Breast epithelium (tissue), 3 donors: ENCODE data around the gene PRDM16.

Experiments used
- CTCF ChIP-seq, 3 donors: fragments of 450-650 bp; IDR thresholded peaks; one replicate each; pipeline ENCODE4 v1.5.1; 2016 to 2017; ENCODE audit warnings: antibody characterized with exemption in 3 of 3, mild to moderate bottlenecking in 3 of 3, moderate library complexity in 3 of 3
- POLR2AphosphoS5 ChIP-seq, 3 donors: sonication (generic); formaldehyde crosslinking; IDR thresholded peaks; one replicate each; pipeline ENCODE4 v1.6.1; 2017; ENCODE audit warnings: antibody characterized with exemption in 3 of 3

GRCh38 chr1:3331564-3331963, 262.6 kb downstream of the PRDM16 start:
- TF ChIP-seq POLR2AphosphoS5 (IDR thresholded peaks at IDR 0.05) (no peak), CTCF (IDR thresholded peaks at IDR 0.05) (no peak)
